ENCODE results near the gene HS2ST1. TPM values are rescaled to one million over a fixed set of nuclear protein-coding genes. Genes with fewer than 3 reads are reported as not detected.
A peak's percentile ranks its signal among the peaks of the same experiment; 100 is the strongest.

Gene HS2ST1
- total and polyA plus RNA-seq, 4 donors: 4.1 to 45.3 (median 16.3) TPM

DNA sequence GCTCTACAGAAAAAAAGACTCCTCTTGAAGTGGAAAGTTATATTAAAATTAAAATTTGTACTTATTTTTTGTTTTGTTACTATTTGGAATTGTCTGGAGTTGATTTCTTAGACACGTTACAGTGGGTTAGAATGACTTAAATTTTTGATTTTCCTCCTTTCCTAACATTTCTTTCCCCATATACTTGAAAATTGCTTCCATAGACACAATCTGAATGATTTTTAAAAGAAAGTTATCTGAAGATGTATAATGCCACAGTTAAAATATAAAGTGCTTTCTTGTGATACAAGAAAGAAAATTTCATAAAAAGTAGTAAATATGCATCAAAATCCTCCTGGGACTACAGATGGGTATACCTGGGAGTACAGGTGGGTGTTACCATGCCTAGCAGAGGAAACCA is 2.3 kb downstream of the HS2ST1 start:
- Histone ChIP-seq H3K4me3 (no peak overlapping the region), H3K9ac (ENCODE audit: insufficient read depth in 1 of 2, low read length in 2 of 2) (peak overlapping the region in 1 of 2 donors; percentile 35), H3K27me3 (ENCODE audit: control insufficient read depth in 3 of 3, insufficient read depth in 3 of 3, low read length in 2 of 3) (no peaks in the 10 kb centered on the region), H3K4me1 (ENCODE audit: control insufficient read depth in 5 of 5, insufficient read depth in 5 of 5, low read length in 5 of 5) (peaks cover 0 to 19% (median 10%) of the 10 kb centered on the region in 5 donors), H3K27ac (ENCODE audit: low read depth in 1 of 2, low read length in 1 of 2) (no peak overlapping the region), H3K9me3 (ENCODE audit: control insufficient read depth in 4 of 4, insufficient read depth in 3 of 4, low read length in 3 of 4) (no peaks in the 10 kb centered on the region), H3K36me3 (ENCODE audit: control insufficient read depth in 4 of 4, insufficient read depth in 4 of 4, low read length in 4 of 4) (peaks cover 0 to 4% (median under 1%) of the 10 kb centered on the region in 4 donors)
- ATAC-seq (ENCODE audit: insufficient read depth, low FRiP score) (no peak), DNase-seq (no peak)
- TF ChIP-seq, protein P1, sequence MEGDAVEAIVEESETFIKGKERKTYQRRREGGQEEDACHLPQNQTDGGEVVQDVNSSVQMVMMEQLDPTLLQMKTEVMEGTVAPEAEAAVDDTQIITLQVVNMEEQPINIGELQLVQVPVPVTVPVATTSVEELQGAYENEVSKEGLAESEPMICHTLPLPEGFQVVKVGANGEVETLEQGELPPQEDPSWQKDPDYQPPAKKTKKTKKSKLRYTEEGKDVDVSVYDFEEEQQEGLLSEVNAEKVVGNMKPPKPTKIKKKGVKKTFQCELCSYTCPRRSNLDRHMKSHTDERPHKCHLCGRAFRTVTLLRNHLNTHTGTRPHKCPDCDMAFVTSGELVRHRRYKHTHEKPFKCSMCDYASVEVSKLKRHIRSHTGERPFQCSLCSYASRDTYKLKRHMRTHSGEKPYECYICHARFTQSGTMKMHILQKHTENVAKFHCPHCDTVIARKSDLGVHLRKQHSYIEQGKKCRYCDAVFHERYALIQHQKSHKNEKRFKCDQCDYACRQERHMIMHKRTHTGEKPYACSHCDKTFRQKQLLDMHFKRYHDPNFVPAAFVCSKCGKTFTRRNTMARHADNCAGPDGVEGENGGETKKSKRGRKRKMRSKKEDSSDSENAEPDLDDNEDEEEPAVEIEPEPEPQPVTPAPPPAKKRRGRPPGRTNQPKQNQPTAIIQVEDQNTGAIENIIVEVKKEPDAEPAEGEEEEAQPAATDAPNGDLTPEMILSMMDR (IDR thresholded peaks at IDR 0.05; ENCODE audit: control extremely low read depth, extremely low read depth): no peak
- WGBS, 2 donors: 98 to 99% methylated on average over 1 of the region's 1 CpG

DNA sequence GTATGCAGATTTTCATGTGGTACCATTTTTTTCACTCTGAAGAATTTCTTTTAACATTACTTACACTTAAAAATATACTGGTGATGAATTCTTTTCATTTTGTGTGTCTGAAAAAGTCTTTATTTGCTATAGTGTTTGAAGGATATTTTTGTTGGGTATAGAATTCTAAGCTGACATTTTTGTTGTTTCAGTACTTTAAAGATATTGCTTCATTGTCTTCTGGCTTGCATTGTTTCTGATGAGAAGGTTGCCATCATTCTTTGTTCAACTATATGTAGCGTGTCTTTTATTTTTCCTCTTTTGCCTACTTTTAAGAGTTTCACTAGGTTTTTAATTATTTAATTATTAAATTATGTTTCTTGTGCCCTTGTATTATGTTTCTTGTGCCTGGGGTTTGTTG is 8.0 kb downstream of the HS2ST1 start:
- H3K9me3 ChIP-seq (ENCODE audit: control insufficient read depth in 4 of 4, insufficient read depth in 3 of 4, low read length in 3 of 4): peaks cover 0 to 6% (median 3%) of the 10 kb centered on the region in 4 donors
- H3K36me3 ChIP-seq (ENCODE audit: control insufficient read depth in 4 of 4, insufficient read depth in 4 of 4, low read length in 4 of 4): peaks cover 0 to 7% (median 1%) of the 10 kb centered on the region in 4 donors
- no peak overlapping the region for H3K9ac ChIP-seq (ENCODE audit: insufficient read depth in 1 of 2, low read length in 2 of 2)
- H3K27ac ChIP-seq (ENCODE audit: low read depth in 1 of 2, low read length in 1 of 2): no peak overlapping the region
- no peak for DNase-seq
- H3K4me3 ChIP-seq: no peak overlapping the region
- WGBS, 2 donors: 98 to 100% methylated on average over 1 of the region's 1 CpG
- no peaks in the 10 kb centered on the region for H3K27me3 ChIP-seq (ENCODE audit: control insufficient read depth in 3 of 3, insufficient read depth in 3 of 3, low read length in 2 of 3)
- TF ChIP-seq, protein P1 (IDR thresholded peaks at IDR 0.05; ENCODE audit: control extremely low read depth, extremely low read depth): no peak
- H3K4me1 ChIP-seq (ENCODE audit: control insufficient read depth in 5 of 5, insufficient read depth in 5 of 5, low read length in 5 of 5): peaks cover 0 to 4% (median 0%) of the 10 kb centered on the region in 5 donors
- no peak for ATAC-seq (ENCODE audit: insufficient read depth, low FRiP score)

- DNase-seq: no peak
- ATAC-seq (ENCODE audit: insufficient read depth, low FRiP score): no peak
Measured at GRCh38 chr1:86924324-86924960, 10.0 kb downstream of the HS2ST1 start.

More at GRCh38 chr1:86924324-86924960, 10.0 kb downstream of the HS2ST1 start:
- Histone ChIP-seq H3K9me3 (ENCODE audit: control insufficient read depth in 4 of 4, insufficient read depth in 3 of 4, low read length in 3 of 4) (peaks cover 0 to 6% (median 3%) of the 10 kb centered on the region in 4 donors), H3K27ac (ENCODE audit: low read depth in 1 of 2, low read length in 1 of 2) (no peak overlapping the region), H3K4me3 (no peak overlapping the region), H3K27me3 (ENCODE audit: control insufficient read depth in 3 of 3, insufficient read depth in 3 of 3, low read length in 2 of 3) (no peaks in the 10 kb centered on the region), H3K36me3 (ENCODE audit: control insufficient read depth in 4 of 4, insufficient read depth in 4 of 4, low read length in 4 of 4) (peaks cover 0 to 7% (median 1%) of the 10 kb centered on the region in 4 donors), H3K4me1 (ENCODE audit: control insufficient read depth in 5 of 5, insufficient read depth in 5 of 5, low read length in 5 of 5) (peaks cover 0 to 4% (median 0%) of the 10 kb centered on the region in 5 donors), H3K9ac (ENCODE audit: insufficient read depth in 1 of 2, low read length in 2 of 2) (no peak overlapping the region)
- 98 to 100% methylated on average over 8 of the region's 8 CpGs for WGBS, 2 donors
- TF ChIP-seq, protein P1 (IDR thresholded peaks at IDR 0.05; ENCODE audit: control extremely low read depth, extremely low read depth): no peak

Measured in lung (tissue), 12 donors.